Epithelial cell of proximal tubule (primary cell): ENCODE data around the gene VAX1. TPM values are rescaled to one million over a fixed set of nuclear protein-coding genes. Genes with fewer than 3 reads are reported as not detected.
A peak's percentile ranks its signal among the peaks of the same experiment; 100 is the strongest.

ENCODE experiments used
- DNase-seq: peaks from one replicate; pipeline ENCODE4 v3.0.0-alpha.2; 2011; ENCODE audit warnings: low read depth
- H3K4me3 ChIP-seq: 2 replicates; pipeline ENCODE4 v1.5.1; 2011; ENCODE audit warnings: low read depth, mild to moderate bottlenecking, low read length
- CTCF ChIP-seq: conservative IDR thresholded peaks from 2 replicates; pipeline ENCODE4 v1.5.1; 2012; ENCODE audit warnings: low read depth, mild to moderate bottlenecking, low read length
- total RNA-seq: library from RNA; depleted of rRNA; stranded (reverse); fragments of >200 nt; gene quantifications from 2 replicates; pipeline ENCODE4 v1.2.3, GENCODE V29; 2015

VAX1 gene
- total RNA-seq, 1 donor from 2014 or later: not detected

- peak overlapping the region; percentile 42 for H3K4me3 ChIP-seq
- no peak for DNase-seq
- TF ChIP-seq CTCF: peak; percentile 74
Measured at GRCh38 chr10:117167789-117168674, 30.0 kb upstream of the VAX1 start.

GRCh38 chr10:117167346-117167788 lies 29.3 kb upstream of the VAX1 start:
- DNase-seq: no peak
- no peak overlapping the region for H3K4me3 ChIP-seq
- TF ChIP-seq CTCF: no peak

GRCh38 chr10:117166418-117167345 lies 28.6 kb upstream of the VAX1 start:
- no peak overlapping the region for H3K4me3 ChIP-seq
- TF ChIP-seq CTCF: no peak
- no peak for DNase-seq

GRCh38 chr10:117165538-117166417 lies 27.7 kb upstream of the VAX1 start:
- no peak for DNase-seq
- TF ChIP-seq CTCF: peak; percentile 70
- H3K4me3 ChIP-seq: peak overlapping the region; percentile 38

GRCh38 chr10:117164592-117165537 lies 26.8 kb upstream of the VAX1 start:
- DNase-seq: no peak
- no peak for TF ChIP-seq CTCF
- peak overlapping the region; percentile 38 for H3K4me3 ChIP-seq
